HG02840 (cell line): ENCODE data around the gene RAB15.

Experiments
- ATAC-seq: cut with Tn5 transposase; IDR thresholded peaks from one replicate; pipeline ENCODE4 v1.9.1; 2021; ENCODE audit warnings: mild to moderate bottlenecking, moderate library complexity, moderate number of reproducible peaks; ENCODE audit not compliant: unreplicated experiment, low FRiP score

The RAB15 gene

GRCh38 chr14:64971943-64972791 lies at the start of gene RAB15:
TSS of gene RAB15 (minus strand) at chr14:64972336. CDS start at chr14:64972076, 260 bp downstream.
- no peak for ATAC-seq

- ATAC-seq: no peak
These were observed 47.9 kb upstream of the RAB15 start for GRCh38 chr14:65019944-65020566.

GRCh38 chr14:65016471-65016870 lies 44.3 kb upstream of the RAB15 start:
- no peak for ATAC-seq

GRCh38 chr14:65015391-65015790 lies 43.3 kb upstream of the RAB15 start:
- ATAC-seq: no peak

- no peak for ATAC-seq
These were observed 40.2 kb upstream of the RAB15 start for GRCh38 chr14:65012353-65012752.

- no peak for ATAC-seq
These were observed 39.4 kb upstream of the RAB15 start for GRCh38 chr14:65011538-65011937.

- no peak for ATAC-seq
These were observed 38.2 kb upstream of the RAB15 start for GRCh38 chr14:65010211-65010931.

- ATAC-seq: no peak
These were observed 35.1 kb upstream of the RAB15 start for GRCh38 chr14:65007202-65007601.

GRCh38 chr14:65006261-65006721 lies 34.2 kb upstream of the RAB15 start:
- ATAC-seq: no peak

GRCh38 chr14:65003394-65003793 lies 31.3 kb upstream of the RAB15 start:
- no peak for ATAC-seq

- no peak for ATAC-seq
These were observed 30.6 kb upstream of the RAB15 start for GRCh38 chr14:65002586-65003210.

GRCh38 chr14:65001723-65002122 lies 29.6 kb upstream of the RAB15 start:
- no peak for ATAC-seq

- ATAC-seq: no peak
These were observed 28.9 kb upstream of the RAB15 start for GRCh38 chr14:65000898-65001591.

GRCh38 chr14:64998455-64998931 lies 26.4 kb upstream of the RAB15 start:
- no peak for ATAC-seq

GRCh38 chr14:64997108-64997794 lies 25.1 kb upstream of the RAB15 start:
- ATAC-seq: no peak

- ATAC-seq: no peak
These were observed 23.2 kb upstream of the RAB15 start for GRCh38 chr14:64995291-64995690.

- ATAC-seq: no peak
These were observed 22.4 kb upstream of the RAB15 start for GRCh38 chr14:64994540-64994939.

GRCh38 chr14:64993266-64993930 lies 21.3 kb upstream of the RAB15 start:
- no peak for ATAC-seq

- ATAC-seq: no peak
These were observed 20.3 kb upstream of the RAB15 start for GRCh38 chr14:64992328-64992885.
